HepG2 (cell line): Measurements from ENCODE around the gene CEACAM8. TPM values are rescaled to one million over a fixed set of nuclear protein-coding genes. Genes with fewer than 3 reads are reported as not detected.

ENCODE experiments used
- ATAC-seq: fragments of 200-7000 bp; cut with Tn5 transposase; 3 replicates; pipeline ENCODE4 v1.9.1; 2020; ENCODE audit warnings: mild to moderate bottlenecking, moderate library complexity
- BruUV-seq: library from RNA; stranded (reverse); fragments of 400-500 nt; replicated peaks from 2 replicates; lab custom pipeline; 2021; lab: Mats Ljungman, UMichigan
- CTCF ChIA-PET: fragments of 300-600 bp; formaldehyde crosslinking; extraction: SDS; loops from one replicate; lab custom pipeline; 2021; ENCODE audit warnings: low total read pairs, inconsistent platforms, low intra/inter-chr PET ratio; lab: Yijun Ruan, JAX
- POLR2A ChIA-PET: fragments of 350-600 bp; sonication (Branson Sonifier 250); formaldehyde crosslinking; loops from one replicate; lab custom pipeline; 2020; ENCODE audit warnings: antibody characterized with exemption, inconsistent platforms; lab: Yijun Ruan, JAX
- DNase-seq: peaks from one replicate; pipeline ENCODE4 v3.0.0-alpha.2; 2015; ENCODE audit warnings: low spot score
- FAIRE-seq: peaks from 3 replicates; lab custom pipeline; 2011; peaks lifted over from hg19 to GRCh38; lab: Jason Lieb, UNC
- H2AFZ ChIP-seq: one replicate; pipeline ENCODE4 v1.6.1; 2011; ENCODE audit warnings: low read length, inconsistent platforms
- H3K27ac ChIP-seq: fragments of 300-600 bp; 3 replicates; pipeline ENCODE4 v1.8.0; 2011; ENCODE audit warnings: mixed run types, mild to moderate bottlenecking, mixed read lengths, low read length, inconsistent platforms; ENCODE audit not compliant: insufficient read depth; ENCODE audit errors: extremely low read length
- H3K27me3 ChIP-seq, 2 experiments: fragments of 200-600 bp in 1 of 2; 2 replicates in 1 of 2; 3 replicates in 1 of 2; pipeline versions ENCODE4 v1.6.0 to v1.8.0; 2011; ENCODE audit warnings: low read length in 2 of 2, mild to moderate bottlenecking in 2 of 2, moderate library complexity in 2 of 2, inconsistent platforms in 1 of 2; ENCODE audit not compliant: insufficient read depth in 2 of 2, control insufficient read depth in 1 of 2
- H3K36me3 ChIP-seq, 2 experiments: fragments of 200-600 bp in 1 of 2; replicated peaks in 1 of 2; 2 replicates in 1 of 2; 3 replicates in 1 of 2; pipeline versions ENCODE4 v1.5.1 to v1.8.0; 2011; ENCODE audit warnings: low read length in 2 of 2, inconsistent platforms in 1 of 2; ENCODE audit not compliant: insufficient read depth in 2 of 2, control insufficient read depth in 1 of 2
- H3K4me1 ChIP-seq: 2 replicates; pipeline ENCODE4 v1.5.1; 2012; ENCODE audit warnings: low read length, inconsistent platforms; ENCODE audit not compliant: insufficient read depth
- H3K4me2 ChIP-seq: 2 replicates; pipeline ENCODE4 v1.6.0; 2011; ENCODE audit warnings: low read depth, low read length, inconsistent platforms
- H3K4me3 ChIP-seq, 3 experiments: fragments of 200-600 bp in 1 of 3; sonication (generic), shearing (Covaris generic) in 1 of 3; replicated peaks in 1 of 3; 2 replicates each; pipeline ENCODE4 v1.5.1; 2011 to 2016; ENCODE audit warnings: low read length in 3 of 3, inconsistent platforms in 2 of 3, low read depth in 2 of 3, mild to moderate bottlenecking in 2 of 3, control low read depth in 1 of 3, mixed read lengths in 1 of 3; ENCODE audit not compliant: insufficient read depth in 1 of 3
- H3K79me2 ChIP-seq: one replicate; pipeline ENCODE4 v1.6.1; 2011; ENCODE audit warnings: low read length, inconsistent platforms; ENCODE audit not compliant: insufficient read depth
- H3K9ac ChIP-seq: 2 replicates; pipeline ENCODE4 v1.6.0; 2011; ENCODE audit warnings: mild to moderate bottlenecking, low read depth, low read length, inconsistent platforms; ENCODE audit not compliant: insufficient read depth
- H3K9me3 ChIP-seq: 2 replicates; pipeline ENCODE4 v1.5.1; 2012; ENCODE audit warnings: mild to moderate bottlenecking, low read length
- H4K20me1 ChIP-seq: 2 replicates; pipeline ENCODE4 v1.6.0; 2011; ENCODE audit warnings: inconsistent platforms, mild to moderate bottlenecking, low read length, moderate library complexity; ENCODE audit not compliant: insufficient read depth
- AGO1 ChIP-seq: fragments of 200-400 bp; formaldehyde crosslinking; IDR thresholded peaks from 2 replicates; pipeline ENCODE4 v1.6.1; 2017; ENCODE audit warnings: mild to moderate bottlenecking, low read depth, low read length, moderate library complexity; ENCODE audit not compliant: poor library complexity, severe bottlenecking
- CHCHD3 ChIP-seq: sonication (generic); formaldehyde crosslinking; IDR thresholded peaks from 2 replicates; pipeline ENCODE4 v1.8.0; 2022; ENCODE audit warnings: mild to moderate bottlenecking, missing genetic modification reagents, moderate library complexity
- FOXK1 ChIP-seq: sonication (generic); formaldehyde crosslinking; IDR thresholded peaks from 2 replicates; pipeline ENCODE4 v1.4.0; 2020; ENCODE audit warnings: low read depth, missing genetic modification reagents, borderline replicate concordance
- HDAC6 ChIP-seq: fragments of 200-600 bp; sonication (generic); IDR thresholded peaks from 2 replicates; pipeline ENCODE4 v1.7.0; 2017; ENCODE audit warnings: mild to moderate bottlenecking, antibody characterized with exemption, low read length, low read depth
- HNRNPH1 ChIP-seq: fragments of 200-400 bp; formaldehyde crosslinking; optimal IDR thresholded peaks from 2 replicates; pipeline ENCODE3; 2017; ENCODE audit warnings: mild to moderate bottlenecking, low read depth, low read length
- KDM1A ChIP-seq: IDR thresholded peaks from 2 replicates; pipeline ENCODE4 v1.6.1; 2016; ENCODE audit warnings: missing compliant biosample characterization
- MTERF4 ChIP-seq: sonication (generic); formaldehyde crosslinking; IDR thresholded peaks from 2 replicates; pipeline ENCODE4 v1.8.0; 2023; ENCODE audit warnings: mild to moderate bottlenecking, missing genetic modification reagents
- NR2F1 ChIP-seq, 2 experiments: fragments of 450-650 bp in 1 of 2; formaldehyde crosslinking in 1 of 2; IDR thresholded peaks; 2 replicates each; pipeline versions ENCODE4 v1.5.0 to v1.6.1; 2016 to 2020; ENCODE audit warnings: mild to moderate bottlenecking in 1 of 2, missing compliant biosample characterization in 1 of 2, missing genetic modification reagents in 1 of 2, moderate library complexity in 1 of 2
- ZBTB40 ChIP-seq, 2 experiments: fragments of 450-650 bp in 1 of 2; sonication (generic) in 1 of 2; formaldehyde crosslinking in 1 of 2; IDR thresholded peaks; 2 replicates each; pipeline versions ENCODE4 v1.6.1 to v1.8.0; 2016 to 2022; ENCODE audit warnings: antibody characterized with exemption in 1 of 2, mild to moderate bottlenecking in 1 of 2, missing genetic modification reagents in 1 of 2
- ZNF317 ChIP-seq: sonication (generic); formaldehyde crosslinking; IDR thresholded peaks from 2 replicates; pipeline ENCODE4 v1.5.0; 2020; ENCODE audit warnings: mild to moderate bottlenecking, missing genetic modification reagents
- ZNF326 ChIP-seq: sonication (generic); formaldehyde crosslinking; IDR thresholded peaks from 2 replicates; pipeline ENCODE4 v1.4.0; 2020; ENCODE audit warnings: missing genetic modification reagents, borderline replicate concordance
- ZNF569 ChIP-seq: sonication (generic); formaldehyde crosslinking; IDR thresholded peaks from 2 replicates; pipeline ENCODE4 v1.5.0; 2020; ENCODE audit warnings: mild to moderate bottlenecking, missing genetic modification reagents, moderate library complexity, borderline replicate concordance
- ZNF607 ChIP-seq: sonication (generic); formaldehyde crosslinking; IDR thresholded peaks from 2 replicates; pipeline ENCODE4 v1.5.1; 2020; ENCODE audit warnings: missing genetic modification reagents, mild to moderate bottlenecking, borderline replicate concordance
- ZNF773 ChIP-seq: sonication (generic); formaldehyde crosslinking; IDR thresholded peaks from 2 replicates; pipeline ENCODE4 v1.4.0; 2020; ENCODE audit warnings: missing genetic modification reagents, borderline replicate concordance
- WGBS: methylation state at CpG from one replicate; pipeline ENCODE4 v1.1.6; 2017; ENCODE audit warnings: low lambda C conversion rate; 5-methylcytosine and 5-hydroxymethylcytosine counted together
- in situ Hi-C: cut with HindIII; loops from 2 replicates; pipeline ENCODE4 v1.10.0; 2017; ENCODE audit warnings: low pct_unique_long_range_greater_than_20kb; ENCODE audit not compliant: extremely low pct_ligation_motif_present
- intact Hi-C: fragments of 100-400 bp; cut with micrococcal nuclease; formaldehyde crosslinking; loops from one replicate; pipeline ENCODE4 v1.10.0; 2022; ENCODE audit not compliant: unreplicated experiment
- polyA plus RNA-seq, 8 experiments: library from polyadenylated mRNA; depleted of rRNA in 3 of 8; stranded (reverse) in 7 of 8; unstranded in 1 of 8; fragments of >200 nt; fragmentation: Illumina TruSeq in 4 of 8; extraction: Trizol in 4 of 8; gene quantifications; 2 replicates each; pipeline versions ENCODE4 v1.2.1 to v1.2.3, GENCODE V29; 2011 to 2016; ENCODE audit warnings: low read depth in 4 of 8, missing spikeins in 1 of 8, mixed read lengths in 1 of 8; ENCODE audit not compliant: insufficient read depth in 1 of 8
- total RNA-seq, 5 experiments: library from RNA; depleted of rRNA; stranded (reverse); fragments of >200 nt; fragmentation: Illumina TruSeq; extraction: Trizol; gene quantifications; 2 replicates each; pipeline ENCODE4 v1.2.3, GENCODE V29; 2016; ENCODE audit warnings: low read depth in 1 of 5

The CEACAM8 gene
- total and polyA plus RNA-seq, 2 of the 13 experiments (the other 11 are each of a cell fraction or from before 2014, with no cell fraction given): not detected

- intact Hi-C loops: no loop called here
- ATAC-seq (peak; percentile 81), DNase-seq (peak; percentile 19), FAIRE-seq (peak; percentile 57)
- no peaks in the 10 kb centered on the region for H3K9me3 ChIP-seq
- H3K27me3 ChIP-seq: no peaks in the 10 kb centered on the region
- no peak overlapping the region for H3K4me2 ChIP-seq
- no peaks in the 10 kb centered on the region for H3K4me1 ChIP-seq
- WGBS: 9% methylated on average over 13 of the region's 14 CpGs
- no peak overlapping the region for H3K9ac ChIP-seq
- CTCF ChIA-PET: interaction anchor here (1.4 kb wide), 1 partner anchor 10 kb away, joined by 4 read pairs; no protein-coding TSS in a partner anchor
- no peaks in the 10 kb centered on the region for H3K36me3 ChIP-seq
- H2AFZ ChIP-seq: no peak overlapping the region
- in situ Hi-C loops: no loop called here
- no peak overlapping the region for H3K4me3 ChIP-seq
- BruUV-seq: no TSS peak
- no peaks in the 10 kb centered on the region for H3K79me2 ChIP-seq
- H3K27ac ChIP-seq: no peak overlapping the region
- H4K20me1 ChIP-seq: no peaks in the 10 kb centered on the region
- POLR2A ChIA-PET: no interaction called here
- no peak for TF ChIP-seq HDAC6
- TF ChIP-seq ZNF326 (CRISPR knock-in tag): no peak
- no peak for TF ChIP-seq ZNF773
- no peak for TF ChIP-seq KDM1A
- no peak for TF ChIP-seq ZNF607
- no peak for TF ChIP-seq FOXK1 (CRISPR knock-in tag)
- no peak for TF ChIP-seq MTERF4 (CRISPR knock-in tag)
- TF ChIP-seq NR2F1 (CRISPR knock-in tag; IDR thresholded peaks at IDR 0.05): no peak
- peak; percentile 91 for TF ChIP-seq ZNF317
- TF ChIP-seq AGO1: no peak
- TF ChIP-seq ZBTB40 (IDR thresholded peaks at IDR 0.05): no peak
- no peak for TF ChIP-seq ZBTB40 (CRISPR knock-in tag; IDR thresholded peaks at IDR 0.05)
- TF ChIP-seq HNRNPH1: no peak
- no peak for TF ChIP-seq ZNF569 (CRISPR knock-in tag)
- no peak for TF ChIP-seq CHCHD3 (CRISPR knock-in tag)
Observed at GRCh38 chr19:42606660-42607351, 12.1 kb upstream of the CEACAM8 start.
